B cell (primary cell): Measurements from ENCODE around the gene SLAMF9. TPM values are rescaled to one million over a fixed set of nuclear protein-coding genes. Genes with fewer than 3 reads are reported as not detected.

Source experiments
- ATAC-seq: fragments of 200-7000 bp; cut with Tn5 transposase; one replicate; pipeline ENCODE4 v1.10.0; 2021; ENCODE audit warnings: low read depth, mild to moderate bottlenecking, moderate number of reproducible peaks, moderate library complexity
- CTCF ChIA-PET: fragments of 350-600 bp; sonication (Branson Sonifier 250); formaldehyde crosslinking; loops from one replicate; lab custom pipeline; 2021; ENCODE audit warnings: antibody characterized with exemption, inconsistent platforms; lab: Charles Lee
- POLR2A ChIA-PET: fragments of 350-600 bp; sonication (Branson Sonifier 250); formaldehyde crosslinking; loops from one replicate; lab custom pipeline; 2021; ENCODE audit warnings: antibody characterized with exemption; lab: Charles Lee
- DNase-seq: peaks from one replicate; pipeline ENCODE4 v3.0.0; 2013
- H2AFZ ChIP-seq: 2 replicates; pipeline ENCODE4 v1.6.1; 2012; ENCODE audit warnings: mild to moderate bottlenecking, low read depth, low read length; ENCODE audit not compliant: insufficient read depth, poor library complexity, severe bottlenecking
- H3K27ac ChIP-seq, 2 donors: 1 replicate in 1 of 2; 2 replicates in 1 of 2; pipeline ENCODE4 v1.5.1; 2012 to 2013; ENCODE audit warnings: low read length in 2 of 2, mild to moderate bottlenecking in 2 of 2, moderate library complexity in 1 of 2
- H3K27me3 ChIP-seq, 4 experiments: fragments of 200-600 bp in 1 of 4; sonication (generic) in 1 of 4; replicated peaks in 1 of 4; 1 replicate in 2 of 4; 2 replicates in 2 of 4; pipeline versions ENCODE4 v1.6.1 to v1.7.0; 2013 to 2016; ENCODE audit warnings: low read length in 3 of 4, mild to moderate bottlenecking in 2 of 4, mixed read lengths in 1 of 4, moderate library complexity in 1 of 4; ENCODE audit not compliant: insufficient read depth in 4 of 4, control insufficient read depth in 3 of 4; ENCODE audit errors: control extremely low read depth in 1 of 4
- H3K36me3 ChIP-seq, 2 experiments: replicated peaks in 1 of 2; 1 replicate in 1 of 2; 2 replicates in 1 of 2; pipeline versions ENCODE4 v1.6.1 to v1.7.1; 2013; ENCODE audit warnings: low read length in 1 of 2; ENCODE audit not compliant: insufficient read depth in 2 of 2, control insufficient read depth in 1 of 2; ENCODE audit errors: control extremely low read depth in 1 of 2, extremely low read depth in 1 of 2
- H3K4me1 ChIP-seq, 2 donors: fragments of 200-600 bp in 1 of 2; sonication (generic) in 1 of 2; 1 replicate in 1 of 2; 2 replicates in 1 of 2; pipeline versions ENCODE4 v1.5.1 to v1.6.1; 2013 to 2017; ENCODE audit warnings: low read length in 2 of 2; ENCODE audit not compliant: control insufficient read depth in 2 of 2, insufficient read depth in 2 of 2
- H3K4me2 ChIP-seq: replicated peaks from 2 replicates; pipeline ENCODE3; 2012; ENCODE audit warnings: mild to moderate bottlenecking, low read depth, low read length; ENCODE audit not compliant: poor library complexity, severe bottlenecking
- H3K4me3 ChIP-seq, 5 experiments: fragments of 200-600 bp in 1 of 5; sonication (generic) in 1 of 5; 1 replicate in 3 of 5; 2 replicates in 2 of 5; pipeline versions ENCODE4 v1.5.1 to v1.7.0; 2011 to 2016; ENCODE audit warnings: low read length in 4 of 5, mild to moderate bottlenecking in 4 of 5, low read depth in 2 of 5, control low read depth in 1 of 5, moderate library complexity in 1 of 5; ENCODE audit not compliant: insufficient read depth in 1 of 5; ENCODE audit errors: control extremely low read depth in 1 of 5, extremely low read depth in 1 of 5
- H3K79me2 ChIP-seq: fragments of 200-600 bp; sonication (generic); one replicate; pipeline ENCODE4 v1.6.0; 2016; ENCODE audit warnings: low read length; ENCODE audit not compliant: control insufficient read depth, insufficient read depth
- H3K9ac ChIP-seq: fragments of 200-600 bp; sonication (generic); 2 replicates; pipeline ENCODE4 v1.6.1; 2017; ENCODE audit warnings: mild to moderate bottlenecking, low read length, moderate library complexity
- H3K9me3 ChIP-seq, 3 donors: one replicate each; pipeline versions ENCODE4 v1.6.1 to v1.7.1; 2013; ENCODE audit warnings: low read length in 2 of 3; ENCODE audit not compliant: control insufficient read depth in 2 of 3, insufficient read depth in 1 of 3; ENCODE audit errors: control extremely low read depth in 1 of 3
- H4K20me1 ChIP-seq: 2 replicates; pipeline ENCODE4 v1.6.0; 2012; ENCODE audit warnings: mild to moderate bottlenecking, low read length; ENCODE audit not compliant: insufficient read depth, control insufficient read depth, poor library complexity, severe bottlenecking
- H3K27ac Mint-ChIP-seq: one replicate; pipeline ENCODE4 v1.8.0; 2021; ENCODE audit warnings: mixed read lengths
- H3K27me3 Mint-ChIP-seq: one replicate; pipeline ENCODE4 v1.8.0; 2021; ENCODE audit warnings: mixed read lengths
- H3K4me1 Mint-ChIP-seq: one replicate; pipeline ENCODE4 v1.8.0; 2021; ENCODE audit warnings: mixed read lengths
- H3K4me3 Mint-ChIP-seq: one replicate; pipeline ENCODE4 v1.8.0; 2021; ENCODE audit warnings: mixed read lengths
- H3K9me3 Mint-ChIP-seq: one replicate; pipeline ENCODE4 v1.8.0; 2022; ENCODE audit warnings: mixed read lengths; ENCODE audit not compliant: insufficient read depth
- EZH2 ChIP-seq: IDR thresholded peaks from 2 replicates; pipeline ENCODE4 v1.6.1; 2012; ENCODE audit warnings: borderline replicate concordance, low read depth, mild to moderate bottlenecking, moderate library complexity, low read length; ENCODE audit not compliant: insufficient read depth, poor library complexity, severe bottlenecking
- WGBS: methylation state at CpG from one replicate; pipeline ENCODE4 v1.1.5; 2013; ENCODE audit warnings: missing lambda C conversion rate; ENCODE audit not compliant: insufficient coverage; 5-methylcytosine and 5-hydroxymethylcytosine counted together
- intact Hi-C: fragments of 100-400 bp; cut with micrococcal nuclease; formaldehyde crosslinking; loops from one replicate; pipeline ENCODE4 v1.10.0; 2022
- polyA plus RNA-seq: library from polyadenylated mRNA; depleted of rRNA; stranded (reverse); fragments of >200 nt; gene quantifications from 2 replicates; pipeline ENCODE4 v1.2.3, GENCODE V29; 2012
- total RNA-seq, 2 donors: library from RNA; stranded (reverse); fragments of 120-200 nt in 1 of 2; gene quantifications; 1 replicate in 1 of 2; 2 replicates in 1 of 2; pipeline versions ENCODE4 v1.2.3 to v1.2.4, GENCODE V29; 2013 to 2022
- TF ChIP-seq, protein P1 (sequence below): fragments of 200-600 bp; IDR thresholded peaks from one replicate; pipeline ENCODE4 v1.8.0; 2022; ENCODE audit warnings: antibody characterized with exemption, mild to moderate bottlenecking

Gene SLAMF9
- total and polyA plus RNA-seq, 2 donors (not counting 1 experiment from before 2014, with no cell fraction given) = not detected

DNA sequence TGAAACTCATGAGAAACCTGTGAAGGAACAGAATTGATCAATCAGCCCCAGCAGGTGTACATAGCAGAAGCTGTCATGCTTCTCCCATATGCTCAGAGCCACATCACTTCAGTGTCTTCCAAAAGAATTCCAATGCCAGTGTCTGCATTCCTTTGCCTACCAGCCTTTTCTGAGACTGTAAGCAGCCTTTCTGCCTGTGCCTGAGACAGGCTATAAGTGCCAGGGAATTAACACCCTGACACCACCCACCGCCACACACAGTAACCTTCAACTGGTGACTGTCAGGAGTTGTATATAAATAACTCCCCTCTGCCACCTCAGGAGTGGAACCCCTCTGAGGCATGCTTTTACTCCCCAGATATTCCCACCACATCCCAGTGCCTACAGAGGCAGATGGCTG lies 38.1 kb upstream of the SLAMF9 start:
- no CpG with 5 or more reads among the region's 1 CpG for WGBS
- Histone ChIP-seq H4K20me1 (no peaks in the 10 kb centered on the region), H3K9ac (no peak overlapping the region), H2AFZ (no peak overlapping the region), H3K27ac (no peak overlapping the region), H3K27me3 (peaks cover 0 to 15% (median 9%) of the 10 kb centered on the region in 4 experiments), H3K36me3 (no peaks in the 10 kb centered on the region), H3K4me3 (no peak overlapping the region), H3K4me1 (no peaks in the 10 kb centered on the region), H3K4me2 (no peak overlapping the region), H3K79me2 (no peaks in the 10 kb centered on the region), H3K9me3 (peaks cover 0 to 1% (median 0%) of the 10 kb centered on the region in 3 donors)
- CTCF ChIA-PET = interaction anchor here (1.0 to 2.2 kb wide), 2 partner anchors 15 to 99 kb away, joined by 4 to 10 read pairs; no protein-coding TSS in a partner anchor
- Mint-ChIP-seq H3K4me1 (peaks cover 5% of the 10 kb centered on the region), H3K27me3 (peaks cover 38% of the 10 kb centered on the region), H3K9me3 (no peaks in the 10 kb centered on the region), H3K27ac (no peak overlapping the region), H3K4me3 (no peak overlapping the region)
- no peak for TF ChIP-seq EZH2
- TF ChIP-seq, protein P1, sequence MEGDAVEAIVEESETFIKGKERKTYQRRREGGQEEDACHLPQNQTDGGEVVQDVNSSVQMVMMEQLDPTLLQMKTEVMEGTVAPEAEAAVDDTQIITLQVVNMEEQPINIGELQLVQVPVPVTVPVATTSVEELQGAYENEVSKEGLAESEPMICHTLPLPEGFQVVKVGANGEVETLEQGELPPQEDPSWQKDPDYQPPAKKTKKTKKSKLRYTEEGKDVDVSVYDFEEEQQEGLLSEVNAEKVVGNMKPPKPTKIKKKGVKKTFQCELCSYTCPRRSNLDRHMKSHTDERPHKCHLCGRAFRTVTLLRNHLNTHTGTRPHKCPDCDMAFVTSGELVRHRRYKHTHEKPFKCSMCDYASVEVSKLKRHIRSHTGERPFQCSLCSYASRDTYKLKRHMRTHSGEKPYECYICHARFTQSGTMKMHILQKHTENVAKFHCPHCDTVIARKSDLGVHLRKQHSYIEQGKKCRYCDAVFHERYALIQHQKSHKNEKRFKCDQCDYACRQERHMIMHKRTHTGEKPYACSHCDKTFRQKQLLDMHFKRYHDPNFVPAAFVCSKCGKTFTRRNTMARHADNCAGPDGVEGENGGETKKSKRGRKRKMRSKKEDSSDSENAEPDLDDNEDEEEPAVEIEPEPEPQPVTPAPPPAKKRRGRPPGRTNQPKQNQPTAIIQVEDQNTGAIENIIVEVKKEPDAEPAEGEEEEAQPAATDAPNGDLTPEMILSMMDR = no peak
- DNase-seq = no peak
- intact Hi-C loops = no loop called here
- no peak for ATAC-seq
- POLR2A ChIA-PET = no interaction called here

DNA sequence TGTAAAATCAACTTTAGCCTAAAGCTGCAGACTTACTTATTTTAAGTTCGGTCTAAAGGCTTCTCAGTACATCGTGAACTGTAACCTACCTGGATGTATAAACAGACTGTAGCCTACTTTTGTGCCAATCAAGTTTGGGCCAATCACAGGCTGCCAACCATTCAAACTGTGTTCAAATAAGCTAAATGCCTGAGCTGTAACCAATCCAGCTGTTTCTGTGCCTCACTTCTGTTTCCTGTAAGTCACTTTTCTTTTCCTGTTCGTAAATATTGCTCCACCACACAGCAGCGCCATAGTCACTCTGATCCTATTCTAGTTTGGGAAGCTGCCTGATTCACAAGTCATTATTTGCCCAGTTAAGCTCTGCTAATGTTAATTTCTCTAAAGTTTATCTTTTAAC lies 37.5 kb upstream of the SLAMF9 start:
- H3K36me3 ChIP-seq = no peaks in the 10 kb centered on the region
- Mint-ChIP-seq H3K4me1 (peaks cover 5% of the 10 kb centered on the region), H3K27ac (no peak overlapping the region), H3K27me3 (peaks cover 41% of the 10 kb centered on the region), H3K9me3 (no peaks in the 10 kb centered on the region), H3K4me3 (no peak overlapping the region)
- no peaks in the 10 kb centered on the region for H3K79me2 ChIP-seq
- H3K4me2 ChIP-seq = no peak overlapping the region
- ATAC-seq = peak; percentile 10
- no peak overlapping the region for H3K27ac ChIP-seq
- no peak for DNase-seq
- no peak overlapping the region for H2AFZ ChIP-seq
- H4K20me1 ChIP-seq = no peaks in the 10 kb centered on the region
- H3K4me3 ChIP-seq = no peak overlapping the region
- intact Hi-C loops = no loop called here
- H3K27me3 ChIP-seq = peaks cover 0 to 14% (median 9%) of the 10 kb centered on the region in 4 experiments
- CTCF ChIA-PET = interaction anchor here (0.6 to 2.2 kb wide), 3 partner anchors 16 to 99 kb away, joined by 3 to 10 read pairs (median 4); no protein-coding TSS in a partner anchor
- TF ChIP-seq EZH2 = no peak
- TF ChIP-seq, protein P1 = no peak
- POLR2A ChIA-PET = no interaction called here
- no peak overlapping the region for H3K9ac ChIP-seq
- H3K9me3 ChIP-seq = peaks cover 0 to 1% (median 0%) of the 10 kb centered on the region in 3 donors
- 49% methylated on average over 4 of the region's 4 CpGs for WGBS
- H3K4me1 ChIP-seq = no peaks in the 10 kb centered on the region
